Fibroblast of lung (primary cell): ENCODE results near the gene CTXND2.

Experiments
- CTCF ChIP-seq, 2 donors: IDR thresholded peaks in 1 of 2; conservative IDR thresholded peaks in 1 of 2; 1 replicate in 1 of 2; 2 replicates in 1 of 2; pipeline ENCODE4 v1.5.1; 2011 to 2012; ENCODE audit warnings: low read length in 2 of 2, control low read depth in 1 of 2, inconsistent platforms in 1 of 2, low read depth in 1 of 2, mild to moderate bottlenecking in 1 of 2
- EZH2 ChIP-seq: IDR thresholded peaks from 2 replicates; pipeline ENCODE4 v1.5.1; 2012; ENCODE audit warnings: low read length, control low read depth, mild to moderate bottlenecking; ENCODE audit errors: missing control alignments

GRCh38 chr1:150925080-150925479 lies 38.1 kb downstream of the CTXND2 start:
- TF ChIP-seq CTCF (conservative IDR thresholded peaks at IDR 0.05 in 1 of 2, IDR thresholded peaks at IDR 0.05 in 1 of 2; ENCODE audit: low read depth in 1 of 2, low read length in 2 of 2) (no peak), EZH2 (no peak)
